Natural killer cell (primary cell): ENCODE data around the gene ZDHHC16. TPM values are rescaled to one million over a fixed set of nuclear protein-coding genes. Genes with fewer than 3 reads are reported as not detected.

ENCODE experiments used
- ATAC-seq, 3 donors: fragments of 150-1000 bp in 2 of 3; fragments of 200-7000 bp in 1 of 3; cut with Tn5 transposase; 1 replicate in 1 of 3; 2 replicates in 2 of 3; pipeline ENCODE4 v1.10.0; 2021; ENCODE audit warnings: mild to moderate bottlenecking in 2 of 3, moderate library complexity in 2 of 3
- DNase-seq, 2 donors: peaks; one replicate each; pipeline versions ENCODE4 v3.0.0 to v3.0.0-alpha.2; 2013 to 2021; ENCODE audit warnings: mixed read lengths in 1 of 2
- H3K27ac ChIP-seq: one replicate; pipeline ENCODE4 v1.5.1; 2013; ENCODE audit warnings: mild to moderate bottlenecking, low read length
- H3K27me3 ChIP-seq: one replicate; pipeline ENCODE4 v1.6.1; 2013; ENCODE audit warnings: low read length; ENCODE audit not compliant: control insufficient read depth, insufficient read depth
- H3K36me3 ChIP-seq: one replicate; pipeline ENCODE4 v1.6.1; 2013; ENCODE audit warnings: low read length; ENCODE audit not compliant: control insufficient read depth, insufficient read depth
- H3K4me1 ChIP-seq: one replicate; pipeline ENCODE4 v1.6.1; 2013; ENCODE audit warnings: low read length; ENCODE audit not compliant: control insufficient read depth, insufficient read depth
- H3K4me3 ChIP-seq: one replicate; pipeline ENCODE4 v1.5.1; 2013; ENCODE audit warnings: low read length
- H3K9me3 ChIP-seq: one replicate; pipeline ENCODE4 v1.6.1; 2013; ENCODE audit warnings: low read length; ENCODE audit not compliant: control insufficient read depth, insufficient read depth
- H3K27ac Mint-ChIP-seq, 2 donors: one replicate each; pipeline ENCODE4 v1.8.0; 2022; ENCODE audit warnings: mild to moderate bottlenecking in 2 of 2, mixed read lengths in 2 of 2, moderate library complexity in 1 of 2
- H3K27me3 Mint-ChIP-seq, 2 donors: one replicate each; pipeline ENCODE4 v1.8.0; 2022; ENCODE audit warnings: low read depth in 2 of 2, mixed read lengths in 2 of 2
- H3K36me3 Mint-ChIP-seq: one replicate; pipeline ENCODE4 v1.8.0; 2022; ENCODE audit warnings: mixed read lengths
- H3K4me1 Mint-ChIP-seq, 2 donors: one replicate each; pipeline ENCODE4 v1.8.0; 2022; ENCODE audit warnings: mixed read lengths in 2 of 2
- H3K4me3 Mint-ChIP-seq: one replicate; pipeline ENCODE4 v1.8.0; 2022; ENCODE audit warnings: mild to moderate bottlenecking, moderate library complexity, mixed read lengths
- H3K9me3 Mint-ChIP-seq, 2 donors: one replicate each; pipeline ENCODE4 v1.8.0; 2022; ENCODE audit warnings: mixed read lengths in 2 of 2
- CTCF ChIP-seq: fragments of 200-600 bp; IDR thresholded peaks from one replicate; pipeline ENCODE4 v1.8.0; 2022; ENCODE audit warnings: antibody characterized with exemption
- WGBS: methylation state at CpG from one replicate; pipeline ENCODE4 v1.1.7; 2013; ENCODE audit warnings: missing lambda C conversion rate; ENCODE audit not compliant: insufficient coverage; 5-methylcytosine and 5-hydroxymethylcytosine counted together
- intact Hi-C: fragments of 100-400 bp; cut with micrococcal nuclease; formaldehyde crosslinking; loops from one replicate; pipeline ENCODE4 v1.14.2; 2022
- total RNA-seq, 4 donors: library from RNA; stranded (reverse); fragments of 120-200 nt in 1 of 4; gene quantifications; one replicate each; pipeline versions ENCODE4 v1.2.3 to v1.2.4, GENCODE V29; 2013 to 2022

Gene ZDHHC16
- total RNA-seq, 3 donors from 2014 or later (not counting 1 experiment from before 2014, with no cell fraction given) = 11.3 to 18.7 (median 12.7) TPM

- Mint-ChIP-seq H3K27ac (no peak overlapping the region), H3K36me3 (peaks cover 22% of the 10 kb centered on the region), H3K4me3 (no peak overlapping the region), H3K4me1 (no peaks in the 10 kb centered on the region), H3K9me3 (no peaks in the 10 kb centered on the region), H3K27me3 (no peaks in the 10 kb centered on the region)
- H3K9me3 ChIP-seq = no peaks in the 10 kb centered on the region
- DNase-seq (no peak), ATAC-seq (no peak)
- no peak overlapping the region for H3K4me3 ChIP-seq
- H3K27ac ChIP-seq = no peak overlapping the region
- no peaks in the 10 kb centered on the region for H3K27me3 ChIP-seq
- no peaks in the 10 kb centered on the region for H3K4me1 ChIP-seq
- H3K36me3 ChIP-seq = peaks cover 80% of the 10 kb centered on the region
- intact Hi-C loops = no loop called here
- TF ChIP-seq CTCF = no peak
- WGBS = 100% methylated on average over 2 of the region's 2 CpGs
These were observed 16.3 kb downstream of the ZDHHC16 start for GRCh38 chr10:97462309-97462708.

GRCh38 chr10:97463363-97464132 lies 17.6 kb downstream of the ZDHHC16 start:
- peak; percentile 68 to 76 (median 69) for ATAC-seq
- H3K36me3 ChIP-seq = peaks cover 83% of the 10 kb centered on the region
- Mint-ChIP-seq H3K4me1 (no peaks in the 10 kb centered on the region), H3K36me3 (peaks cover 16% of the 10 kb centered on the region), H3K27me3 (no peaks in the 10 kb centered on the region), H3K27ac (peak overlapping the region in 1 of 2 donors; percentile 42), H3K9me3 (no peaks in the 10 kb centered on the region), H3K4me3 (no peak overlapping the region)
- no peak overlapping the region for H3K27ac ChIP-seq
- no peaks in the 10 kb centered on the region for H3K4me1 ChIP-seq
- no peak overlapping the region for H3K4me3 ChIP-seq
- no peaks in the 10 kb centered on the region for H3K27me3 ChIP-seq
- WGBS = 84% methylated on average over 1 of the region's 4 CpGs
- intact Hi-C loops = loop anchor here (1.0 kb wide), 1 partner anchor 90 kb away; no protein-coding TSS in a partner anchor
- H3K9me3 ChIP-seq = no peaks in the 10 kb centered on the region
- TF ChIP-seq CTCF = peak; percentile 82
- DNase-seq = peak in 1 of 2 donors; percentile 74

- intact Hi-C loops = no loop called here
- H3K27ac ChIP-seq = no peak overlapping the region
- peaks cover 82% of the 10 kb centered on the region for H3K36me3 ChIP-seq
- ATAC-seq = no peak
- WGBS = 82% methylated on average over 1 of the region's 1 CpG
- no peak for DNase-seq
- Mint-ChIP-seq H3K36me3 (peaks cover 12% of the 10 kb centered on the region), H3K4me3 (no peak overlapping the region), H3K4me1 (no peaks in the 10 kb centered on the region), H3K9me3 (no peaks in the 10 kb centered on the region), H3K27me3 (no peaks in the 10 kb centered on the region), H3K27ac (peak overlapping the region in 1 of 2 donors; percentile 42)
- no peaks in the 10 kb centered on the region for H3K4me1 ChIP-seq
- no peaks in the 10 kb centered on the region for H3K27me3 ChIP-seq
- H3K9me3 ChIP-seq = no peaks in the 10 kb centered on the region
- TF ChIP-seq CTCF = no peak
- no peak overlapping the region for H3K4me3 ChIP-seq
These were observed 18.3 kb downstream of the ZDHHC16 start for GRCh38 chr10:97464226-97464625.
